Sigmoid colon (tissue), 7 donors: ENCODE data around the gene LRRC3. TPM values are rescaled to one million over a fixed set of nuclear protein-coding genes. Genes with fewer than 3 reads are reported as not detected.

Experiments used
- DNase-seq: peaks from one replicate; pipeline ENCODE4 v3.0.0-alpha.2; 2019
- H3K27ac ChIP-seq, 4 donors: fragments of 200-600 bp; sonication (generic); one replicate each; pipeline ENCODE4 v1.5.1; 2016 to 2019; ENCODE audit warnings: mild to moderate bottlenecking in 1 of 4
- H3K27me3 ChIP-seq, 3 donors: fragments of 200-600 bp; sonication (generic); one replicate each; pipeline ENCODE4 v1.5.1; 2019; ENCODE audit warnings: mild to moderate bottlenecking in 1 of 3
- H3K36me3 ChIP-seq, 4 donors: fragments of 200-600 bp; sonication (generic); one replicate each; pipeline ENCODE4 v1.5.1; 2016 to 2019
- H3K4me1 ChIP-seq, 4 donors: fragments of 200-600 bp; sonication (generic); one replicate each; pipeline ENCODE4 v1.5.1; 2017 to 2019
- H3K4me3 ChIP-seq, 4 donors: fragments of 200-600 bp; sonication (generic); one replicate each; pipeline ENCODE4 v1.5.1; 2017 to 2019; ENCODE audit warnings: mild to moderate bottlenecking in 2 of 4, moderate library complexity in 1 of 4
- H3K9me3 ChIP-seq, 4 donors: fragments of 200-600 bp in 3 of 4; sonication (generic) in 3 of 4; one replicate each; pipeline versions ENCODE4 v1.5.1 to v1.6.1; 2013 to 2019
- EP300 ChIP-seq, 4 donors: sonication (generic); formaldehyde crosslinking; IDR thresholded peaks; one replicate each; pipeline ENCODE4 v1.6.1; 2017; ENCODE audit warnings: antibody characterized with exemption in 4 of 4
- POLR2A ChIP-seq, 2 donors: fragments of 450-650 bp; IDR thresholded peaks; one replicate each; pipeline ENCODE4 v1.6.1; 2016; ENCODE audit warnings: antibody characterized with exemption in 2 of 2, mild to moderate bottlenecking in 2 of 2, moderate library complexity in 2 of 2
- POLR2AphosphoS5 ChIP-seq, 4 donors: sonication (generic); formaldehyde crosslinking; IDR thresholded peaks; one replicate each; pipeline ENCODE4 v1.6.1; 2017; ENCODE audit warnings: antibody characterized with exemption in 4 of 4
- WGBS, 2 donors: extraction: QIAGEN DNeasy Blood & Tissue Kit; methylation state at CpG; one replicate each; pipeline ENCODE4 v1.1.7; 2013; 5-methylcytosine and 5-hydroxymethylcytosine counted together
- intact Hi-C: fragments of 100-400 bp; cut with DNase I; formaldehyde crosslinking; loops from one replicate; pipeline ENCODE4 v1.15.1; 2023
- polyA plus RNA-seq, 3 donors: library from polyadenylated mRNA; stranded (reverse); fragments of 200-250 nt; gene quantifications; one replicate each; pipeline ENCODE4 v1.2.3, GENCODE V29; 2013
- total RNA-seq, 4 donors: library from RNA; depleted of rRNA; stranded (reverse); fragments of >200 nt; gene quantifications; one replicate each; pipeline ENCODE4 v1.1.0, GENCODE V29; 2016
- TF ChIP-seq, protein P1 (sequence below), 4 experiments: fragments of 450-650 bp in 3 of 4; fragments of 200-600 bp in 1 of 4; IDR thresholded peaks; one replicate each; pipeline ENCODE4 v1.5.1; 2016 to 2019; ENCODE audit warnings: antibody characterized with exemption in 4 of 4, mild to moderate bottlenecking in 3 of 4, moderate library complexity in 2 of 4
- donor health status: healthy with polysubstance abuse.
- donor health status: Bipolar disorder and iron deficiency.
- donor health status: healthy.

LRRC3 gene
- total and polyA plus RNA-seq, 7 donors, result under 0.01 to 7.1 (median 3.9) TPM

DNA sequence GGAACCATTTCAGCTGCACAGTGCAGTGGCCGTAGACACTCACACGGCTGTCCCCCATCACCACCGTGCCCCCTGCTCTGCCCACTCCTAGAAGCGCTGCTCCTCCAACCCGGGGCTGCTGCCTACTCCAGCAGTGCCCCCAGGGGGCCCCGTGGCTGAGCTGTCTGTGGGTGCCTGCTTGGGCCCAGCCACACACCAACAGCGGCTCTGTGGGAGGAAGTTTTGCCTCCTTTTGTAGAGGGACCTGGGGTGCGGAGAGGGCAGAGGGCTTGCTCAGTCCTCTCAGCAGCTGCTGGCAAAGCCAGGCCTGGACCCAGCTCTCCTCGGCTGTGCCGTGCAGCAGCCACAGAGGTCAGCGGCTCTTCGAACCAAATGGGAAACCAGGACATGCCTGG is 11.4 kb upstream of the LRRC3 start:
- intact Hi-C loops, result no loop called here
- Histone ChIP-seq H3K27ac (no peak overlapping the region), H3K4me1 (peaks cover 0 to 13% (median 9%) of the 10 kb centered on the region in 4 donors), H3K4me3 (no peak overlapping the region), H3K27me3 (no peaks in the 10 kb centered on the region), H3K9me3 (no peaks in the 10 kb centered on the region), H3K36me3 (no peaks in the 10 kb centered on the region)
- no peak for DNase-seq
- 84% methylated on average over 12 of the region's 12 CpGs for WGBS, 2 donors
- TF ChIP-seq POLR2A (IDR thresholded peaks at IDR 0.05) (no peak), EP300 (IDR thresholded peaks at IDR 0.05) (no peak), POLR2AphosphoS5 (IDR thresholded peaks at IDR 0.05) (no peak)
- TF ChIP-seq, protein P1, sequence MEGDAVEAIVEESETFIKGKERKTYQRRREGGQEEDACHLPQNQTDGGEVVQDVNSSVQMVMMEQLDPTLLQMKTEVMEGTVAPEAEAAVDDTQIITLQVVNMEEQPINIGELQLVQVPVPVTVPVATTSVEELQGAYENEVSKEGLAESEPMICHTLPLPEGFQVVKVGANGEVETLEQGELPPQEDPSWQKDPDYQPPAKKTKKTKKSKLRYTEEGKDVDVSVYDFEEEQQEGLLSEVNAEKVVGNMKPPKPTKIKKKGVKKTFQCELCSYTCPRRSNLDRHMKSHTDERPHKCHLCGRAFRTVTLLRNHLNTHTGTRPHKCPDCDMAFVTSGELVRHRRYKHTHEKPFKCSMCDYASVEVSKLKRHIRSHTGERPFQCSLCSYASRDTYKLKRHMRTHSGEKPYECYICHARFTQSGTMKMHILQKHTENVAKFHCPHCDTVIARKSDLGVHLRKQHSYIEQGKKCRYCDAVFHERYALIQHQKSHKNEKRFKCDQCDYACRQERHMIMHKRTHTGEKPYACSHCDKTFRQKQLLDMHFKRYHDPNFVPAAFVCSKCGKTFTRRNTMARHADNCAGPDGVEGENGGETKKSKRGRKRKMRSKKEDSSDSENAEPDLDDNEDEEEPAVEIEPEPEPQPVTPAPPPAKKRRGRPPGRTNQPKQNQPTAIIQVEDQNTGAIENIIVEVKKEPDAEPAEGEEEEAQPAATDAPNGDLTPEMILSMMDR (IDR thresholded peaks at IDR 0.05), result no peak

DNA sequence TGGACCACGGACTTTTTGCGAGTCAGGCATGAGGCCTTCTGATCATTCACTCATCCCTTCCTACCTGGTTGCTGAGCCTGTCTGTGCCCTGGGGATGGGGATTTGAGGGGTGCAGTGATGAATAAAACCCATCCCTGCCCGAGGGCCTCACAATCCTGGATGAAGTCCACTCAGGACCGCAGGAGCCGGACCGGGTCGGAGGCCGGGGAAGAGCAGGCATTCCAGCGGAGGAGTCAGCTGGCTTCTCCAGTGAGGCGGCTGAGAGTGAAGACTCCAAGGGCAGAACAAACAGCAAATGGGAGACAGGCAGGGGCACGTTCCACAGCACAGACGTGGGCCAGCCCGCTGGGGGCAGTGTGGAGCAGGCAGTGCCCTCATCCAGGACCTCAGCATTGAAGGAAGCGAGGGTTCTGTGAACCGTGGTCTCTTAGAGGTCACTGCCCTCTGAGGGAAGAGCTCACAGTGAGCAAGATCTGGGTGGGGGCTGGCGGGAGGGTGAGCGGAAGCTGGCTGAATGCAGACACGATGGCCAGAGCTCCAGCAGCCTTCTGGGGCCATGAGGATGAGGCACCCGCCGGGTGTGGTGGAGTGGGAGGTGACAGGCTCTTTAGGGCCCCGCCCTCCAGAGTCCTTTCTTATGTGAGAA is 10.9 kb upstream of the LRRC3 start:
- WGBS, 2 donors, result 76 to 79% methylated on average over 21 of the region's 21 CpGs
- no peaks in the 10 kb centered on the region for H3K36me3 ChIP-seq
- no peaks in the 10 kb centered on the region for H3K9me3 ChIP-seq
- H3K4me1 ChIP-seq, result peaks cover 0 to 12% (median 4%) of the 10 kb centered on the region in 4 donors
- peak; percentile 57 for DNase-seq
- no peak overlapping the region for H3K4me3 ChIP-seq
- no peak overlapping the region for H3K27ac ChIP-seq
- TF ChIP-seq POLR2A (IDR thresholded peaks at IDR 0.05) (no peak), EP300 (IDR thresholded peaks at IDR 0.05) (no peak), POLR2AphosphoS5 (IDR thresholded peaks at IDR 0.05) (no peak)
- TF ChIP-seq, protein P1 (IDR thresholded peaks at IDR 0.05), result no peak
- intact Hi-C loops, result no loop called here
- H3K27me3 ChIP-seq, result no peaks in the 10 kb centered on the region

DNA sequence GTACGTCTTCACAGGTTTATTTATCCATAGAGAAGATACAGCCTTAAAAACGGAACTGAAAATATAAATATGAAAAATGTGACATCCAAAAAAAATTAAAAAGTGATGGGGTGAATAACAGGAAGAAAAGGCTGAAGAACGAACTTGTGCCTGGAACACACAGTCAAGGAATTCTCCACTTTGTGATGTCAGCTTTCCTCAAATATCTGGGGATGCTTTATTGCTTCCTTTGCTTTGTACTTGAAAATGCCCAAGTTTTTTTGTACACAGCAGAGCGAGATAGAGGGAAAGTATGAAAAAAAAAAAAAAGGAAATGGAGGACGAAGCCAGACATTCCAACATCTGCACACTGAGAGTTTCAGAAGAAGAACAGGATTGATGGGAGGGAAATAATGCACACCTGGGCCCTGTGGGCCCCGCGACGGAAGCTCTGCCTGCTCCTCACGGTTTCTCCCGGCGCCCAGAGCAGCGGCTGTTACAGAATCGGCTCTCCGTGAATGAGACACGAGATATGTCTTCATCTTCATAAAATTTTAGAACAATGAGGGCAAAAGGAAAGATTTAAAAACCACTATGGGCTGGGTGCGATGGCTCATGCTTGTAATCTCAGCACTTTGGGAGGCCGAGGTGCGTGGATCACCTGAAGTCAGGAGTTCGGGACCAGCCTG is 10.0 kb upstream of the LRRC3 start:
- no peak overlapping the region for H3K4me3 ChIP-seq
- no peak overlapping the region for H3K27ac ChIP-seq
- no peaks in the 10 kb centered on the region for H3K27me3 ChIP-seq
- intact Hi-C loops, result no loop called here
- no peaks in the 10 kb centered on the region for H3K9me3 ChIP-seq
- H3K4me1 ChIP-seq, result peaks cover 0 to 10% (median 0%) of the 10 kb centered on the region in 4 donors
- 78 to 79% methylated on average over 19 of the region's 19 CpGs for WGBS, 2 donors
- TF ChIP-seq, protein P1 (IDR thresholded peaks at IDR 0.05), result no peak
- TF ChIP-seq POLR2A (IDR thresholded peaks at IDR 0.05) (no peak), EP300 (IDR thresholded peaks at IDR 0.05) (no peak), POLR2AphosphoS5 (IDR thresholded peaks at IDR 0.05) (no peak)
- DNase-seq, result peak; percentile 19
- H3K36me3 ChIP-seq, result no peaks in the 10 kb centered on the region

DNA sequence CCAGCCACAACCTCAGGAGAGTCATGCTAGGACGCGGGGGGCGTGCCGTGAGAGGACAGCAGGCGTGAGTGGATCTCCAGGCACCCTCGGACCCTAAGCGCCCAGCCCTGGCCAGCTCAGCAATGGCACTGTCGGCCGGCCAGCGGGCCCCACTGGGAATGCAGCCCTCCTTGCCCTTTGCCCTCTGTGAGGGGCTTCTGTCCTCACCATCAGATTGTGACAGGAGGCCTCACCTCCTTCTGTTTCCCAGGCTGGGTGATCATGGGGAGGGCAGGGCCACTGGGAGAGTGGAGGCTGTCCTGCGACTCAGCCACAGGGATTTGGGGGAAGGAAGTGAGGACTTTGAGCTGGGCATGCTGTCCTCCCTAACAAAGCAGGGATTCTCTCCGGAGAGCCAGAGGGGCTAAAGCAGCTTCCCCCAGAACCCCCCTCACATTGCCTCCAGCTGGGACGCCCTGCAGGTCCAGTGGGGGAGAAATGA is 6.6 kb upstream of the LRRC3 start:
- no peak overlapping the region for H3K27ac ChIP-seq
- no peaks in the 10 kb centered on the region for H3K36me3 ChIP-seq
- peak; percentile 53 for DNase-seq
- H3K4me3 ChIP-seq, result no peak overlapping the region
- 51 to 62% methylated on average over 13 of the region's 13 CpGs for WGBS, 2 donors
- intact Hi-C loops, result no loop called here
- no peaks in the 10 kb centered on the region for H3K27me3 ChIP-seq
- H3K9me3 ChIP-seq, result peaks cover 0 to 2% (median 0%) of the 10 kb centered on the region in 4 donors
- H3K4me1 ChIP-seq, result peaks cover 0 to 10% (median 0%) of the 10 kb centered on the region in 4 donors
- TF ChIP-seq EP300 (IDR thresholded peaks at IDR 0.05) (no peak), POLR2AphosphoS5 (IDR thresholded peaks at IDR 0.05) (no peak), POLR2A (IDR thresholded peaks at IDR 0.05) (no peak)
- TF ChIP-seq, protein P1 (IDR thresholded peaks at IDR 0.05), result no peak
